Thyroid gland (tissue), 4 donors: Measurements from ENCODE around the gene ADAP1. TPM values are rescaled to one million over a fixed set of nuclear protein-coding genes. Genes with fewer than 3 reads are reported as not detected.

Source experiments
- DNase-seq, 2 donors: peaks; one replicate each; pipeline ENCODE4 v3.0.0-alpha.2; 2019
- H3K27ac ChIP-seq, 3 donors: fragments of 200-600 bp; sonication (generic); 1 replicate in 2 of 3; 2 replicates in 1 of 3; pipeline ENCODE4 v1.5.1; 2016 to 2019; ENCODE audit warnings: mild to moderate bottlenecking in 1 of 3, moderate library complexity in 1 of 3
- H3K27me3 ChIP-seq: fragments of 200-600 bp; sonication (generic); one replicate; pipeline ENCODE4 v1.5.1; 2019
- H3K36me3 ChIP-seq, 2 donors: fragments of 200-600 bp; sonication (generic); one replicate each; pipeline ENCODE4 v1.5.1; 2016 to 2019
- H3K4me1 ChIP-seq, 2 donors: fragments of 200-600 bp; sonication (generic); one replicate each; pipeline ENCODE4 v1.5.1; 2017 to 2019
- H3K4me3 ChIP-seq, 3 donors: fragments of 200-600 bp; sonication (generic); replicated peaks in 1 of 3; 1 replicate in 2 of 3; 2 replicates in 1 of 3; pipeline ENCODE4 v1.5.1; 2016; ENCODE audit warnings: mild to moderate bottlenecking in 1 of 3
- H3K9me3 ChIP-seq: fragments of 200-600 bp; sonication (generic); one replicate; pipeline ENCODE4 v1.5.1; 2017
- CTCF ChIP-seq, 6 experiments: fragments of 200-600 bp in 3 of 6; fragments of 450-650 bp in 3 of 6; sonication (generic) in 3 of 6; IDR thresholded peaks; one replicate each; pipeline ENCODE4 v1.5.1; 2016 to 2019; ENCODE audit warnings: antibody characterized with exemption in 6 of 6, mild to moderate bottlenecking in 2 of 6, inconsistent platforms in 1 of 6, moderate library complexity in 1 of 6
- POLR2A ChIP-seq, 2 donors: fragments of 450-650 bp; IDR thresholded peaks; one replicate each; pipeline ENCODE4 v1.6.1; 2017; ENCODE audit warnings: antibody characterized with exemption in 2 of 2, mild to moderate bottlenecking in 2 of 2, moderate library complexity in 1 of 2
- WGBS, 2 donors: methylation state at CpG; one replicate each; pipeline ENCODE4 v1.1.5; 2017; 5-methylcytosine and 5-hydroxymethylcytosine counted together
- intact Hi-C: fragments of 100-400 bp; cut with DNase I; formaldehyde crosslinking; loops from one replicate; pipeline ENCODE4 v1.15.1; 2023
- total RNA-seq, 4 donors: library from RNA; depleted of rRNA; stranded (reverse); fragments of >200 nt; gene quantifications; one replicate each; pipeline ENCODE4 v1.2.3, GENCODE V29; 2016

ADAP1 gene
- total RNA-seq, 4 donors from 2014 or later, result 11.7 to 29.9 (median 23.4) TPM

GRCh38 chr7:935164-935873 lies 19.2 kb downstream of the ADAP1 start:
- no peak for TF ChIP-seq POLR2A (IDR thresholded peaks at IDR 0.05)
- DNase-seq, result no peak
- 84 to 94% methylated on average over 11 to 21 of the region's 46 CpGs for WGBS, 2 donors
- Histone ChIP-seq H3K27me3 (no peaks in the 10 kb centered on the region), H3K4me3 (no peak overlapping the region), H3K4me1 (no peaks in the 10 kb centered on the region), H3K27ac (no peak overlapping the region), H3K36me3 (no peaks in the 10 kb centered on the region), H3K9me3 (no peaks in the 10 kb centered on the region)
- intact Hi-C loops, result no loop called here

GRCh38 chr7:934469-935163 lies 19.9 kb downstream of the ADAP1 start:
- DNase-seq, result no peak
- no peaks in the 10 kb centered on the region for H3K4me1 ChIP-seq
- H3K36me3 ChIP-seq, result no peaks in the 10 kb centered on the region
- intact Hi-C loops, result no loop called here
- WGBS, 2 donors, result 91% methylated on average over 27 to 31 of the region's 34 CpGs
- no peaks in the 10 kb centered on the region for H3K9me3 ChIP-seq
- H3K27me3 ChIP-seq, result no peaks in the 10 kb centered on the region
- H3K4me3 ChIP-seq, result no peak overlapping the region
- TF ChIP-seq CTCF (IDR thresholded peaks at IDR 0.05) (no peak), POLR2A (IDR thresholded peaks at IDR 0.05) (no peak)
- H3K27ac ChIP-seq, result no peak overlapping the region

- no peak for DNase-seq
- intact Hi-C loops, result no loop called here
- Histone ChIP-seq H3K9me3 (no peaks in the 10 kb centered on the region), H3K4me3 (no peak overlapping the region), H3K4me1 (no peaks in the 10 kb centered on the region), H3K36me3 (no peaks in the 10 kb centered on the region), H3K27me3 (no peaks in the 10 kb centered on the region), H3K27ac (no peak overlapping the region)
- TF ChIP-seq POLR2A (IDR thresholded peaks at IDR 0.05), result no peak
- no peak for TF ChIP-seq CTCF (IDR thresholded peaks at IDR 0.05)
- 96 to 100% methylated on average over 11 of the region's 11 CpGs for WGBS, 2 donors
These were observed 21.9 kb downstream of the ADAP1 start for GRCh38 chr7:932651-932975.

- DNase-seq, result no peak
- intact Hi-C loops, result no loop called here
- 93 to 97% methylated on average over 20 of the region's 21 CpGs for WGBS, 2 donors
- Histone ChIP-seq H3K27me3 (no peaks in the 10 kb centered on the region), H3K27ac (no peak overlapping the region), H3K36me3 (no peaks in the 10 kb centered on the region), H3K4me3 (no peak overlapping the region), H3K9me3 (no peaks in the 10 kb centered on the region), H3K4me1 (no peaks in the 10 kb centered on the region)
- no peak for TF ChIP-seq CTCF (IDR thresholded peaks at IDR 0.05)
- no peak for TF ChIP-seq POLR2A (IDR thresholded peaks at IDR 0.05)
These were observed 22.4 kb downstream of the ADAP1 start for GRCh38 chr7:931871-932650.

GRCh38 chr7:930975-931758 lies 23.3 kb downstream of the ADAP1 start:
- Histone ChIP-seq H3K9me3 (no peaks in the 10 kb centered on the region), H3K36me3 (no peaks in the 10 kb centered on the region), H3K27me3 (no peaks in the 10 kb centered on the region), H3K27ac (no peak overlapping the region), H3K4me1 (no peaks in the 10 kb centered on the region), H3K4me3 (no peak overlapping the region)
- DNase-seq, result no peak
- intact Hi-C loops, result no loop called here
- 73 to 83% methylated on average over 29 of the region's 29 CpGs for WGBS, 2 donors
- no peak for TF ChIP-seq CTCF (IDR thresholded peaks at IDR 0.05)
- TF ChIP-seq POLR2A (IDR thresholded peaks at IDR 0.05), result no peak
